Measurements from ENCODE around the gene ADGRB2.
"Not testable (repeated sequence)": the region's sequence is repeated elsewhere in the genome, so short reads cannot be mapped to it uniquely, and the experiment has no call there.

The ADGRB2 gene

GRCh38 chr1:31725134-31725533 is 39.0 kb downstream of the ADGRB2 start:
- no peak for DNase-seq (ENCODE audit: low read depth)

GRCh38 chr1:31723828-31724359 is 40.2 kb downstream of the ADGRB2 start:
- DNase-seq (ENCODE audit: low read depth): peak; percentile 86

DNA sequence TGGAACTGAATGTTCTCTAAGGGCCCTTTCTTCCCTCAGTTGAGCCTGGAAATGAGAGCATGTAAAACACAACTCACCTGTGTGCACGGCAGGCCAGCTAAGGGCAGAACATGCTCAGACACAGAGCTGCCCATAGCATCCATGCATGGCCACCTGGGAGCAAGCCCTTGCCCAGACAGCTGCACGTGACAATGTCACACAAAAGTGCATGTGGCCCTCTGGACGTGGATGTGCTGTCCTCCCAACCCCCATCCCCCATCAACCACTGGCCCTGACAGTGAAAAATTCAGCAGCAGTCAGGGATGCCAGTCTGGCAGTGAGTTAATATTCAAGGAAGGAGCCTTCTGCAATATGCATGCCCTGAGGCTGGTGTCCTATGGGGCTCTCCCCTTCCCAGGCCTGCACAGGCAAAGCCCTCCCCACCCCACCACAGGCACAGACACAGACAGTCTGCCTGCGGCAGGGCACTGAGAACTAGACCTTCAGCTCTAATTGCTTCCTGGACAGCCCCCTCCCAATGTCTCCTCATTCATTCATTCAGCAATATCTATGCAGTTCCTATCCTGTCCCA is 45.7 kb downstream of the ADGRB2 start:
- DNase-seq (ENCODE audit: low read depth): no peak

DNA sequence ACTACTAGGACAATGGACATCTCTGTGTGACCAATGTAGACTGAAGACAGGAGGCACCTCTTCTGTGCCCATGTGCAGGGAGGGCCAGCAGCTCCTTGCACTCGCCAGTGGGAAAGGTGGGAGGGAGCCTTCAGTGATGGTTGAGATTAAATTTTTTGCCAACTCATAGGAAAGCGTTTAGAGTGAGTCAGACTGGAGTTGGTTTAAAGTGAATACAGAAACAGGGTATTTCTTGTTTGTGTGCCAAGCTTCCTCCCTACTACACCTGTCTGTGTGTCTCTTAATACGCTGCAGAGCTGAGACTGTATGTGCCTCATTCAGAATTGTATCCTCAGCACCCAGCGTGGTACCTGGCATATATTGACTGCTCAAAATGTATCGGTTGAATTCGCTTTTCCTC is 46.8 kb downstream of the ADGRB2 start:
- DNase-seq (ENCODE audit: low read depth): peak; percentile 56

DNA sequence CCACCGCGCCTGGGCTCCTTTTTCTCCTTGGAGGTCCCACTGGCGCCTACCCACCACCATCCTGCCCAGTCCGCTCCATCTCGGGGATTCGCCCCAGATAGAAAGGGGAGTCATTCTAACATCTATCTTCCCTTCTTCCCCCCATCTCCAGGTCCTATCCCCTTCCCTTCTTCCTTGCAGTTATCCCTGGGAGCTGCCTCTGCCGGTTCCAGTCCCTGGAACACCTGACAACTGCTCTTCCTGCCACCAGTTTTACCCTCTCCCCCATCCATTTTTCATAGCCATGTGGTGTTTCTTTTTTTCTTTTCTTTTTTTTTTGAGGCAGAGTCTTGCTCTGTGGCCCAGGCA is 48.3 kb downstream of the ADGRB2 start:
- no peak for DNase-seq (ENCODE audit: low read depth)

GRCh38 chr1:31715087-31715872 is 48.9 kb downstream of the ADGRB2 start:
- peak; percentile 94 for DNase-seq (ENCODE audit: low read depth)

DNA sequence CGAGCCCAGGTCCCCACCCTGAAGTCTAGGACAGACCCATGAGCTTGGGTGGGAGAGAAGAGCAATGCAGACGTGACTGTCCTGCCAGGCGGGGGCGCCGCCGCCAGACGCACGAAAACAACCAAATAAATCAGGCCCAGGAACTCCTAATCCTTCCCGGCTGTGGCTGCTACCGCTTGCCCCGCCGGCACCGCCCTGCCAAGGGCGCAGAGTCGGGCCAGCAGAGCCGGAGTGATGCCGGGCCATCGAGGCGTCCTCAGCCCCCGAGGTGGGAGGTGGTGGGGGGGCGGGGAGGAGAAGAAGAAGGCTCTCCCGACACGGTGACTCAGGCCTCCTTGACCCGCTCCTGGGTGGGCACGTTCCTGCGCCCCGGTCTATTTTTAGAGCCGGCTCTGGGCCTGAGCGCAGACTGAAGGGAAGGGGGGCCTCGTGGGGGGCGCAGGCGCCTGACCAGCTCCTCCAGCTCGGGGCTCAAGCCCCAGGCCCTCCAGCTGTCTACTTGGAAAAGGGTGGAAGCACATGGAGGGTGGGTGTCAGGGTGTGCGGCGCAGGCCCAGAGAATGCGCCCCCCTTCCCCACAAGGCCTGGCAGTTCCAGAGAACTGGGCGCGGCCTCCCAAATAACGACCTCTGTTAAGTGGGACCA is 49.6 kb downstream of the ADGRB2 start:
- DNase-seq (ENCODE audit: low read depth): peak; percentile 77

DNA sequence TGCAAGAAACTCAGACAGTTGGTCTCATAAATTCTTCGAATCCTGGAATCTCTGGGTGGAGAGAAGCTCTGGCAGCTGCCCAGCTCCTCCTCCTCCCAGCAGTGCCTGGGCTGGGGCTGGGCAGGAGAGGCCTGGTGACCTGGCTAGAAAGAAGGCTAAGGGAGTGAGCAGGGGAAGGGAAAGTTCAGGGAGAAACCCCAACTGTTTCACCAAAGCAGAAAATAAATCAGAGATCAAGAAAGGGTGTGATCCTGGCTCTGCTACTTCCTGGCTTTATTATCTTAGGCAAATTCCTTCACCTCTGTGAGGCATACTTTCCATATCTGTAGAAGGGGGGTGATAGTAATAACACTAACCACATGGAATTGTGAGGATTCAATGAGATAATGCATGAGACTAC is 51.5 kb downstream of the ADGRB2 start:
- peak; percentile 73 for DNase-seq (ENCODE audit: low read depth)

- DNase-seq (ENCODE audit: low read depth): peak; percentile 21
These were observed 52.1 kb downstream of the ADGRB2 start for GRCh38 chr1:31712068-31712467.

DNA sequence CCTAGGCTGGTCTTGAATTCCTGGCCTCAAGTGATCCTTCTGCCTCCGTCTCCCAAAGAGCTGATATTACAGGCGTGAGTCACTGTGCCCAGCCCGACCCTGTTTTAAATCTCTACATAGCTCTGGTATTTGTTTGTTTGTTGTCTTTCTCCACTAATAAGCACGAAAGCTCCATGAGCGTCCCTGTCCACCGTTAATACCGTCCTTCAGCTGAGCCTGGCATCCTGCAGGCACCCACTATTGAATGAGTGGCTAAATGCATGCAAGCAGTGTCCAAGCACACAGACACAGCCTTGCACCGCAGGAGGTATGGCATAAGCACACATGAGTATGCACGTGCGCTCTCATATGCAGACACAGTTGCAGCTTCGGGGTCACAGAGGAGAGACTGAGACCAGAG is 55.8 kb downstream of the ADGRB2 start:
- peak; percentile 50 for DNase-seq (ENCODE audit: low read depth)

- DNase-seq (ENCODE audit: low read depth): peak; percentile 85
These were observed 56.4 kb downstream of the ADGRB2 start for GRCh38 chr1:31707711-31708110.

- not testable (repeated sequence) for DNase-seq (ENCODE audit: low read depth)
These were observed 57.0 kb downstream of the ADGRB2 start for GRCh38 chr1:31707059-31707600.

GRCh38 chr1:31706384-31707058 is 57.6 kb downstream of the ADGRB2 start:
- no peak for DNase-seq (ENCODE audit: low read depth)

DNA sequence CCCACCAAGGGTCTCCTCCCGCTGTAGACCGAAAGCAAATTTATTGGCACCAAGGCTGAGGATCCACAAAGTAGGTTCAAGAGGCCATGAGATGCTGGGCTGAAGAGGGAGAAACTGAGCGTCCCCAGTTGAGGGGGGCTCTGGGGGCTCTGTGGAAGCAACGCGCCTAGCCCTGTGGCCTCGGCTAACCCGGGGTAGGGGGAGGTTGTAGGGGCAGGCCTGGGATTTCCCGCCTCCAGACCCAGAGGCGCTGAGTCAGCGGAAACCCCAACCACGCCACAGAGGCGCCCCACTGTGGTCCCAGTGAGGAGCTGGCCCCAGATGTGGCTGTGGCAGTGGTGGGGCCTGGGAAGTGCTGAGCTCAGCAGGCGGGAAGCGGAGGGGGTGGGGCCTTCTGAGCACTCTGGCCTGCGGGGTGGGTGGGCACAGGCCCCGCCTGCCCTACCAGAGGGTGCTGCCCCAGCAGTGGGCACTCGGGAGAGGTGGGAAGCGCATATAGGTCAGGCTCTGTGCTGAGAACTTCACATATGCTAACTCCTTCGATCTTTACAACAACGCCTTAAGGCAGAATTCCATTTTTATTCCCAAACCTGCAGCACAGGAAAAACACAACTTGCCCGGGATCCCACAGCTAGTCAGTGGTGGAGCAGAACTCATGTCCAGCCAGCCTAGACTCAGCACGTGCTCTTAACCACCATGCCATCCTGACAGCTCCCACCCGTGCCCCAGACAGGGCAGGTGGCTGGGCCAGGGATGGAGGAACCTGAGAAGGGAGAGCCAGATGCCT is 58.9 kb downstream of the ADGRB2 start:
- peak; percentile 83 for DNase-seq (ENCODE audit: low read depth)

- peak; percentile 75 for DNase-seq (ENCODE audit: low read depth)
These were observed 59.7 kb downstream of the ADGRB2 start for GRCh38 chr1:31704271-31705079.

DNA sequence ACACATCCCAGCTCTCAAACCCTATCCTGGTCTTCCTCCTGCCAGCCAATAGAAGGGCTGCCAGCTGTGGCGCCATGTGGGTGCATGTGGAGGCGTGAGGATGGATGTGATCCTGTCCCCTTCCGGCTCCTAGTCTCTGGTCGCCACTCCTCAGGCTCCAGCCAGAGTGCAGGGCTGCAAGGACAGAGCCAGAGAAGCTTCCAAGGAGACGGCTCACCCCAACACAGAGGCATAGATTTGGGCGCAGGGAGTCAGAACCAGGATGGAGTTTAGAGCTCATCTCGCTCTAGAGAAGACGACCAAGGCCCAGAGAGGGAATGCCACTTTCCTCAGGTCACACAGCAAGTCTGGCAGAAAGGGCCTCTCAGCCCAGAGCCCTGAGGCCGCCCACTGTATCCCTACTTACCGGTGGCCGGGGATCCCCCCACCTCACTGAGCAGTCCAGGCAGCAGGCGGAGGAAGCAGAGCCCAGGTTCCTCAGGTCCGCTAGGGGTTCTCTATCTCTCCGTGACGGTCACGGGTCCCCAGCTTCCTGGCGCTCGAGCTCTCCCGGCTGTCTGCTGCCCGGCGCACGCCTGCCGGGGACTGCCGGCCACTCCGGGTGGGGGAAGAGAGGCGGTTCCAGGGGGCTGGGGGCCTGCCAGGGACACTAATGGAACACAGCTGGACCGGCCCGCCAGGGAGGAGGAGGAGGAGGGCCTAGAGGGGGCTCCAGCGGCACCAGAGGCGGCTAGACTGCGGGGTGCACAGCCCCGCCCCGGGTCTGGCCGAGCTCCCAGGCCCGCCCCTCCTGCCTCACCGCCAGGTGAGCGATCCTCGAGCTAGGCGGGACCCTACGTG is 60.5 kb downstream of the ADGRB2 start, which contains the start of gene COL16A1:
TSS of gene COL16A1 (minus strand) at position 587 of the 840 bp plus-strand sequence. CDS start 1,824 bp downstream, outside the sequence.
- DNase-seq (ENCODE audit: low read depth): peak; percentile 53

DNA sequence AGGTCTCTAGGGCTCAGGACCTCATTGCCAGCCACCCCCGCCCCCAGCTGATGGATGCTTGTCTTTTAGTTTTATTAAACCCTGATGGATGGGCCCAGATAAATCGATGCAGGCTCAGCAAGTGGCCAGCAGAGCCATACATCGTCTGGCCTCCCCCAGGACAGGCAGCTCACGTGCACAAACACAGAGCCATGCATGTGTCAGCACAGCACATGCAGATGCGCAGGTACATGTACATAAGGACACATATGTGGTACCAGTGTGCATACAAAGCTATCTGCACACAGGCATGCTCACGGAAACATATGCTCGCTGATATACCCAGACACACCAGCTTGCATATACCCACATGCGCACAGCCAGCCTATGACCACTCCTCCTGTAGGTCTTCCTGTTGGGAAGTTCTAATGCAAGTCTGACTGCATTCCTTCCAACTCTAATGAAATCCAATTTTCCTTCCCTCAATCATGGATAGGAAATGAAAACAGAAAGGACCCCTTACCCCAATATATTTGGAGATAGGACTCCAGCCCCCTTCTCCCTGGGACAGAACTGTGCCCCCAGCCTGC is 61.2 kb downstream of the ADGRB2 start:
- DNase-seq (ENCODE audit: low read depth): peak; percentile 42

- peak; percentile 98 for DNase-seq (ENCODE audit: low read depth)
These were observed 62.9 kb downstream of the ADGRB2 start for GRCh38 chr1:31701091-31701736.

Data from ELR (cell line).